ENCODE measurements around the gene NEGR1. TPM values are rescaled to one million over a fixed set of nuclear protein-coding genes. Genes with fewer than 3 reads are reported as not detected.

NEGR1 gene
- total and polyA plus RNA-seq, 4 donors = 0.86 to 7.3 (median 2.5) TPM

- no peak for TF ChIP-seq CTCF (IDR thresholded peaks at IDR 0.05; ENCODE audit: control extremely low read depth, extremely low read depth)
- peaks cover 0 to 1% (median 0%) of the 10 kb centered on the region in 5 donors for H3K4me1 ChIP-seq (ENCODE audit: control insufficient read depth in 5 of 5, insufficient read depth in 5 of 5, low read length in 5 of 5)
- H3K9ac ChIP-seq (ENCODE audit: insufficient read depth in 1 of 2, low read length in 2 of 2) = no peak overlapping the region
- no peaks in the 10 kb centered on the region for H3K9me3 ChIP-seq (ENCODE audit: control insufficient read depth in 4 of 4, insufficient read depth in 3 of 4, low read length in 3 of 4)
- DNase-seq (no peak), ATAC-seq (ENCODE audit: insufficient read depth, low FRiP score) (no peak)
- no peak overlapping the region for H3K4me3 ChIP-seq
- WGBS, 2 donors = 59 to 73% methylated on average over 5 of the region's 5 CpGs
- H3K36me3 ChIP-seq (ENCODE audit: control insufficient read depth in 4 of 4, insufficient read depth in 4 of 4, low read length in 4 of 4) = no peaks in the 10 kb centered on the region
- no peak overlapping the region for H3K27ac ChIP-seq (ENCODE audit: low read depth in 1 of 2, low read length in 1 of 2)
- H3K27me3 ChIP-seq (ENCODE audit: control insufficient read depth in 3 of 3, insufficient read depth in 3 of 3, low read length in 2 of 3) = no peaks in the 10 kb centered on the region
Measured at GRCh38 chr1:71463144-71463543, 819.2 kb downstream of the NEGR1 start.

- Histone ChIP-seq H3K9ac (ENCODE audit: insufficient read depth in 1 of 2, low read length in 2 of 2) (no peak overlapping the region), H3K4me1 (ENCODE audit: control insufficient read depth in 5 of 5, insufficient read depth in 5 of 5, low read length in 5 of 5) (peaks cover 0 to 1% (median 0%) of the 10 kb centered on the region in 5 donors), H3K4me3 (no peak overlapping the region), H3K36me3 (ENCODE audit: control insufficient read depth in 4 of 4, insufficient read depth in 4 of 4, low read length in 4 of 4) (no peaks in the 10 kb centered on the region), H3K27me3 (ENCODE audit: control insufficient read depth in 3 of 3, insufficient read depth in 3 of 3, low read length in 2 of 3) (no peaks in the 10 kb centered on the region), H3K27ac (ENCODE audit: low read depth in 1 of 2, low read length in 1 of 2) (no peak overlapping the region), H3K9me3 (ENCODE audit: control insufficient read depth in 4 of 4, insufficient read depth in 3 of 4, low read length in 3 of 4) (no peaks in the 10 kb centered on the region)
- no peak for DNase-seq
- ATAC-seq (ENCODE audit: insufficient read depth, low FRiP score) = no peak
- no peak for TF ChIP-seq CTCF (IDR thresholded peaks at IDR 0.05; ENCODE audit: control extremely low read depth, extremely low read depth)
Measured at GRCh38 chr1:71462247-71462646, 820.1 kb downstream of the NEGR1 start.

- WGBS, 2 donors = 62 to 80% methylated on average over 2 of the region's 2 CpGs
- TF ChIP-seq CTCF (IDR thresholded peaks at IDR 0.05; ENCODE audit: control extremely low read depth, extremely low read depth) = no peak
- Histone ChIP-seq H3K9me3 (ENCODE audit: control insufficient read depth in 4 of 4, insufficient read depth in 3 of 4, low read length in 3 of 4) (no peaks in the 10 kb centered on the region), H3K4me1 (ENCODE audit: control insufficient read depth in 5 of 5, insufficient read depth in 5 of 5, low read length in 5 of 5) (peaks cover 0 to 1% (median 0%) of the 10 kb centered on the region in 5 donors), H3K4me3 (no peak overlapping the region), H3K27ac (ENCODE audit: low read depth in 1 of 2, low read length in 1 of 2) (no peak overlapping the region), H3K9ac (ENCODE audit: insufficient read depth in 1 of 2, low read length in 2 of 2) (no peak overlapping the region), H3K27me3 (ENCODE audit: control insufficient read depth in 3 of 3, insufficient read depth in 3 of 3, low read length in 2 of 3) (no peaks in the 10 kb centered on the region), H3K36me3 (ENCODE audit: control insufficient read depth in 4 of 4, insufficient read depth in 4 of 4, low read length in 4 of 4) (no peaks in the 10 kb centered on the region)
- DNase-seq (no peak), ATAC-seq (ENCODE audit: insufficient read depth, low FRiP score) (no peak)
Measured at GRCh38 chr1:71461416-71461815, 820.9 kb downstream of the NEGR1 start.

GRCh38 chr1:71448444-71448843, 833.9 kb downstream of the NEGR1 start:
- Histone ChIP-seq H3K4me3 (no peak overlapping the region), H3K27ac (ENCODE audit: low read depth in 1 of 2, low read length in 1 of 2) (no peak overlapping the region), H3K4me1 (ENCODE audit: control insufficient read depth in 5 of 5, insufficient read depth in 5 of 5, low read length in 5 of 5) (no peaks in the 10 kb centered on the region), H3K9ac (ENCODE audit: insufficient read depth in 1 of 2, low read length in 2 of 2) (no peak overlapping the region), H3K27me3 (ENCODE audit: control insufficient read depth in 3 of 3, insufficient read depth in 3 of 3, low read length in 2 of 3) (no peaks in the 10 kb centered on the region), H3K9me3 (ENCODE audit: control insufficient read depth in 4 of 4, insufficient read depth in 3 of 4, low read length in 3 of 4) (no peaks in the 10 kb centered on the region), H3K36me3 (ENCODE audit: control insufficient read depth in 4 of 4, insufficient read depth in 4 of 4, low read length in 4 of 4) (no peaks in the 10 kb centered on the region)
- WGBS, 2 donors = 84 to 88% methylated on average over 7 to 8 of the region's 8 CpGs
- DNase-seq = no peak
- no peak for TF ChIP-seq CTCF (IDR thresholded peaks at IDR 0.05; ENCODE audit: control extremely low read depth, extremely low read depth)
- ATAC-seq (ENCODE audit: insufficient read depth, low FRiP score) = no peak

All from lung (tissue), 12 donors.